ENCODE measurements around the gene SERPINA5. TPM values are rescaled to one million over a fixed set of nuclear protein-coding genes. Genes with fewer than 3 reads are reported as not detected.

SERPINA5 gene
- total RNA-seq, 1 experiment from 2014 or later: 0.35 TPM

- no peak overlapping the region for H3K4me3 Mint-ChIP-seq (ENCODE audit: unreplicated experiment)
- H3K27ac Mint-ChIP-seq (ENCODE audit: low read depth, unreplicated experiment): no peak overlapping the region
- intact Hi-C loops (cut with micrococcal nuclease): no loop called here
- no peaks in the 10 kb centered on the region for H3K27me3 Mint-ChIP-seq (ENCODE audit: insufficient read depth, unreplicated experiment)
- no peak for DNase-seq (ENCODE audit: unreplicated experiment)
- H3K9me3 Mint-ChIP-seq (ENCODE audit: unreplicated experiment): no peaks in the 10 kb centered on the region
- CTCF ChIA-PET: interaction anchor here (0.6 to 4.1 kb wide), 6 partner anchors 25 to 114 kb away, joined by 3 to 31 read pairs (median 14); partner anchors contain the start of gene SERPINA9
- H3K36me3 Mint-ChIP-seq (ENCODE audit: insufficient read depth, unreplicated experiment): no peaks in the 10 kb centered on the region
- BruUV-seq (replicated peaks): no TSS peak
- TF ChIP-seq CTCF (IDR thresholded peaks at IDR 0.05; ENCODE audit: unreplicated experiment): no peak
- no peaks in the 10 kb centered on the region for H3K4me1 Mint-ChIP-seq (ENCODE audit: insufficient read depth, unreplicated experiment)
- POLR2A ChIA-PET: no interaction called here
Measured at GRCh38 chr14:94547726-94548125, 33.5 kb upstream of the SERPINA5 start.

- Mint-ChIP-seq H3K9me3 (ENCODE audit: unreplicated experiment) (no peaks in the 10 kb centered on the region), H3K4me1 (ENCODE audit: insufficient read depth, unreplicated experiment) (no peaks in the 10 kb centered on the region), H3K36me3 (ENCODE audit: insufficient read depth, unreplicated experiment) (no peaks in the 10 kb centered on the region), H3K27me3 (ENCODE audit: insufficient read depth, unreplicated experiment) (no peaks in the 10 kb centered on the region), H3K4me3 (ENCODE audit: unreplicated experiment) (no peak overlapping the region), H3K27ac (ENCODE audit: low read depth, unreplicated experiment) (no peak overlapping the region)
- no TSS peak for BruUV-seq (replicated peaks)
- intact Hi-C loops (cut with micrococcal nuclease): no loop called here
- ChIA-PET CTCF (interaction anchor here (0.6 to 4.1 kb wide), 47 partner anchors 9 to 513 kb away, joined by 3 to 37 read pairs (median 4); partner anchors contain the start of gene SERPINA4), POLR2A (interaction anchor here (1.5 kb wide), 1 partner anchor 51 kb away, joined by 3 read pairs; no protein-coding TSS in a partner anchor)
- TF ChIP-seq CTCF (IDR thresholded peaks at IDR 0.05; ENCODE audit: unreplicated experiment): no peak
- no peak for DNase-seq (ENCODE audit: unreplicated experiment)
Measured at GRCh38 chr14:94548131-94548998, 32.9 kb upstream of the SERPINA5 start.

- H3K4me3 Mint-ChIP-seq (ENCODE audit: unreplicated experiment): no peak overlapping the region
- peak; percentile 93 for TF ChIP-seq CTCF (IDR thresholded peaks at IDR 0.05; ENCODE audit: unreplicated experiment)
- CTCF ChIA-PET: interaction anchor here (0.6 to 4.1 kb wide), 52 partner anchors 9 to 514 kb away, joined by 3 to 37 read pairs (median 4); partner anchors contain the start of gene SERPINA4
- H3K9me3 Mint-ChIP-seq (ENCODE audit: unreplicated experiment): peaks cover 2% of the 10 kb centered on the region
- no TSS peak for BruUV-seq (replicated peaks)
- intact Hi-C loops (cut with micrococcal nuclease): loop anchor here (1.0 kb wide), 1 partner anchor 132 kb away; no protein-coding TSS in a partner anchor
- no peaks in the 10 kb centered on the region for H3K27me3 Mint-ChIP-seq (ENCODE audit: insufficient read depth, unreplicated experiment)
- peak; percentile 65 for DNase-seq (ENCODE audit: unreplicated experiment)
- H3K4me1 Mint-ChIP-seq (ENCODE audit: insufficient read depth, unreplicated experiment): no peaks in the 10 kb centered on the region
- H3K27ac Mint-ChIP-seq (ENCODE audit: low read depth, unreplicated experiment): no peak overlapping the region
- POLR2A ChIA-PET: interaction anchor here (1.5 kb wide), 1 partner anchor 50 kb away, joined by 3 read pairs; no protein-coding TSS in a partner anchor
- no peaks in the 10 kb centered on the region for H3K36me3 Mint-ChIP-seq (ENCODE audit: insufficient read depth, unreplicated experiment)
Measured at GRCh38 chr14:94548999-94549985, 31.9 kb upstream of the SERPINA5 start.
